Type B pancreatic cell (in vitro differentiated cells): ENCODE data around the gene PRDM7. TPM values are rescaled to one million over a fixed set of nuclear protein-coding genes. Genes with fewer than 3 reads are reported as not detected.
"Not testable (repeated sequence)": the region's sequence is repeated elsewhere in the genome, so short reads cannot be mapped to it uniquely, and the experiment has no call there.

ENCODE experiments used
- DNase-seq: peaks from one replicate; pipeline ENCODE4 v3.0.0; 2021; ENCODE audit warnings: mixed read lengths; ENCODE audit not compliant: unreplicated experiment; ENCODE audit errors: extremely low spot score
- H3K27ac Mint-ChIP-seq: 2 replicates; pipeline ENCODE4 v1.8.0; 2021; ENCODE audit warnings: mild to moderate bottlenecking, mixed read lengths
- H3K27me3 Mint-ChIP-seq: 2 replicates; pipeline ENCODE4 v1.8.0; 2021; ENCODE audit warnings: mixed read lengths
- H3K36me3 Mint-ChIP-seq: 2 replicates; pipeline ENCODE4 v1.8.0; 2021; ENCODE audit warnings: mixed read lengths
- H3K4me1 Mint-ChIP-seq: one replicate; pipeline ENCODE4 v1.8.0; 2021; ENCODE audit warnings: mixed read lengths; ENCODE audit not compliant: unreplicated experiment
- H3K4me3 Mint-ChIP-seq: 2 replicates; pipeline ENCODE4 v1.8.0; 2021; ENCODE audit warnings: mild to moderate bottlenecking, mixed read lengths
- H3K9me3 Mint-ChIP-seq: 2 replicates; pipeline ENCODE4 v1.8.0; 2021; ENCODE audit warnings: mixed read lengths
- CTCF ChIP-seq: fragments of 200-600 bp; sonication (generic); conservative IDR thresholded peaks from 2 replicates; pipeline ENCODE4 v1.5.0; 2021; ENCODE audit warnings: antibody characterized with exemption, mild to moderate bottlenecking
- long read RNA-seq: library from polyadenylated mRNA; unstranded; transcript quantifications from one replicate; pipeline ENCODE4 v2.0.0, GENCODE V29; 2020
- total RNA-seq: library from RNA; stranded (reverse); gene quantifications from 2 replicates; pipeline ENCODE4 v1.2.1, GENCODE V29; 2021; ENCODE audit warnings: low replicate concordance

PRDM7 gene
- not detected in 2 replicates for total RNA-seq
- long read RNA-seq: 0 reads

GRCh38 chr16:90077240-90077756, at the start of gene PRDM7:
PRDM7 (minus strand) TSS chr16:90077331; CDS start chr16:90075910, 1,421 bp downstream.
- Mint-ChIP-seq H3K4me1 (peaks cover 11% of the 10 kb centered on the region), H3K4me3 (peak within 1 kb of the TSS; percentile 95), H3K9me3 (no peaks in the 10 kb centered on the region), H3K27ac (peak within 1 kb of the TSS; percentile 92), H3K36me3 (no peaks in the 10 kb centered on the region), H3K27me3 (peaks cover 57% of the 10 kb centered on the region)
- peak; percentile 95 for DNase-seq
- no peak for TF ChIP-seq CTCF

- H3K9me3 Mint-ChIP-seq, H3K4me1 Mint-ChIP-seq, H3K27me3 Mint-ChIP-seq, DNase-seq, H3K4me3 Mint-ChIP-seq, H3K27ac Mint-ChIP-seq, H3K36me3 Mint-ChIP-seq: not testable (repeated sequence)
Observed at GRCh38 chr16:90121846-90122245, 44.7 kb upstream of the PRDM7 start.

GRCh38 chr16:90107617-90108016, 30.5 kb upstream of the PRDM7 start:
- not testable (repeated sequence) for H3K4me1 Mint-ChIP-seq, H3K9me3 Mint-ChIP-seq, H3K36me3 Mint-ChIP-seq, H3K27ac Mint-ChIP-seq, H3K4me3 Mint-ChIP-seq, DNase-seq
- H3K27me3 Mint-ChIP-seq: peaks cover 19% of the 10 kb centered on the region

DNA sequence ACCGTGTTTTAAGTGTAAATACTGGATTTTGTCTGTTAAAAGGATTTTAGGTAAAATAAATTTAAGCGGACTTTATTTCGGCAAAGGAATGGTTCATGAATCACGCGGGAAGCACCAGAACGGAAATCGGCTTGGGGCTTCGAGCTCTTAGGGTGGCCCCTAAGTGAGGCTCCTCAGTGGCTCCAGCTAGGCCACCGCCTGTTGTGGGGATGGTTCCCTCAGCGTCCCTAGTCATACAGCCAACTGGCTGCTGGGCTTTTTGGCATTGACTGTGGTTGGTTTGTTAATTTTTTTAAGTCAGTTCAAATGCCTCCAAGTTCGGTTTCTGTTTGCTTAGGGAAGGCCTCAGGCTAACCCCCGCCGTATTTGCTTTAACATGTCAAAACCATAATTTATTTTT, 29.9 kb upstream of the PRDM7 start:
- H3K27ac Mint-ChIP-seq, H3K9me3 Mint-ChIP-seq, H3K36me3 Mint-ChIP-seq, H3K4me1 Mint-ChIP-seq, H3K4me3 Mint-ChIP-seq, DNase-seq: not testable (repeated sequence)
- H3K27me3 Mint-ChIP-seq: peaks cover 19% of the 10 kb centered on the region

GRCh38 chr16:90106271-90106670, 29.1 kb upstream of the PRDM7 start:
- not testable (repeated sequence) for H3K36me3 Mint-ChIP-seq, H3K9me3 Mint-ChIP-seq, H3K4me3 Mint-ChIP-seq, H3K4me1 Mint-ChIP-seq, DNase-seq, H3K27ac Mint-ChIP-seq
- peaks cover 22% of the 10 kb centered on the region for H3K27me3 Mint-ChIP-seq
- TF ChIP-seq CTCF: peak; percentile 79

GRCh38 chr16:90104725-90105124, 27.6 kb upstream of the PRDM7 start:
- not testable (repeated sequence) for H3K9me3 Mint-ChIP-seq, H3K27ac Mint-ChIP-seq, H3K36me3 Mint-ChIP-seq, H3K4me3 Mint-ChIP-seq, H3K4me1 Mint-ChIP-seq, DNase-seq
- peaks cover 22% of the 10 kb centered on the region for H3K27me3 Mint-ChIP-seq

DNA sequence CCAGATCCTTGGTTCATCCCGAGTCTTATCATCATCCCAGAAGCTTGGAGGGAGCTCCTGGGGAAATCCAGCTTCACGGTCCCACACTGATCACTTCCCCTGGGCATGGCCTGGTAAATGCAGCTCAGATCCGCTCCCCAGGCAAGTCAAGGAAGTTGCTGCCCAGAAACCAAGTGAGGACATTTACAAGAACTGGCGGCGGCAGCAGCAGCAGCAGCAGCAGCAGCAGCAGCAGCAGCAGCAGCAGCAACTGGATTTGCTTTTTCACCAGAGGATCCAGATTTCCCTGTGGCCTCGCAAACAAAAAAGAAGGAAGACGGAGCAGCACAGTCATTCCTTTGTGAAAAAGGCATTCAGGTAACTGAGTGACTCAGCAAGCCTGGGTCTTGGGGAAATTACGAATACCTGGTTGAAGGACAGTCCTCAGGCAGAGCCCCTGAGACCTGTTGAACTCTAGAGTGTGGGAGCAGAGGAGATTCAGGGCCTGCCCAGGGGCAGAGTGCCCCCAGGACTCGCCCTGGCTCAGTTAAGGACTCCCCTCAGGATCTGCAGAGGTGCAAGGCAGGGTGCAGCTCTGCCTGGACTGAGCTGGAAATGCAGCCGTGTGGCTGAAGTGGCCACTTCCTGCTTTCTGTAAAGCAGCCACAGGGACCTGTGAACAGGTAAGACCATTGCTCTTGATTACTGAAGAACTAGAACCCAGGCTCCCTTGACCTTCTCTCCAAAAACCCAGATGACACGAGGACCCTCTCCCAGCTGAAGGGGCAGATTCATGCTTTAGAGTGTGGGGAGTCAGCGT, 25.2 kb upstream of the PRDM7 start:
- not testable (repeated sequence) for H3K4me3 Mint-ChIP-seq, H3K9me3 Mint-ChIP-seq, H3K27ac Mint-ChIP-seq, DNase-seq, H3K4me1 Mint-ChIP-seq, H3K36me3 Mint-ChIP-seq
- peaks cover 26% of the 10 kb centered on the region for H3K27me3 Mint-ChIP-seq

- DNase-seq: peak; percentile 55
- H3K9me3 Mint-ChIP-seq, H3K4me3 Mint-ChIP-seq, H3K4me1 Mint-ChIP-seq, H3K36me3 Mint-ChIP-seq, H3K27ac Mint-ChIP-seq: not testable (repeated sequence)
- peaks cover 23% of the 10 kb centered on the region for H3K27me3 Mint-ChIP-seq
Observed at GRCh38 chr16:90101332-90101731, 24.2 kb upstream of the PRDM7 start.

GRCh38 chr16:90100790-90101189, 23.7 kb upstream of the PRDM7 start:
- H3K4me1 Mint-ChIP-seq, H3K27ac Mint-ChIP-seq, H3K36me3 Mint-ChIP-seq, H3K9me3 Mint-ChIP-seq, H3K4me3 Mint-ChIP-seq, DNase-seq: not testable (repeated sequence)
- H3K27me3 Mint-ChIP-seq: peaks cover 26% of the 10 kb centered on the region

DNA sequence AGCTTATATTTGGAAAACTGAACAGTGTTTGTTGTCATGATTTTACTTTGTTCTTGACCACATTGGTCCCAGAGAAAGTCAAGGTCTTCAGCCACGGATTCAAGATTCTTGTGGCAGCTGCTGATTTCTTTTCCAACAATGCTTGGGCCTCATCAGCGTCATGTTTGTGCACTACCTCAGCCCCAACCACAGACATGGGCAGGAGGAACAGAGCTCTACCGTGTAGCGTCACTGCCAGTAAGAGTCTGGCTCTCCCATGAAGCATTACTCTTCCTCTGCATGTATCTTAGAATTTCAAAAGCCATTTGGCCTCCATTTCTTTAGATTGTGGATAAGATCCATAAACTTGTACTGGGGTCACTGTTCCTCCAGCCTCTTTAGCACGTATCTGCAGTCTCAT, 23.1 kb upstream of the PRDM7 start:
- peaks cover 22% of the 10 kb centered on the region for H3K27me3 Mint-ChIP-seq
- not testable (repeated sequence) for H3K4me3 Mint-ChIP-seq, H3K9me3 Mint-ChIP-seq, H3K36me3 Mint-ChIP-seq, DNase-seq, H3K27ac Mint-ChIP-seq, H3K4me1 Mint-ChIP-seq

DNA sequence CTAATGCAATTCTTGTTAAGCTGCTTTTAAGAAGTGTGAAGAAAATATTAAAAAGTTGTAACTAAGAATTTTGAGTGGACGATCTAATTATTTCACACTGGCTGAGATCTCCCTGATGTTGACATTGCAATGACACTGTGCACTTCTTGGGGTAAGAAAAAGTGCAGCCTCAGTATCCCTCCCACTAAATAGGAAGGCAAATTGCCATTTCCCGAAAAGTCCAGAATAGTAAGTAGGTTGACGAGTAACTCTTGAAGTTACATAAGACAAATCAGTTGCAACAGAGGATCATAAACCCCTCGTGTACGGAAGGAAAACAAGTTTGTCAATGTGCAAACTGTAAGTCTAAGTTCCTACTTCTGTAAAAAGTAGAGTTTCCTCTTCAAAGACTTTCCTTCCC, 21.8 kb upstream of the PRDM7 start:
- not testable (repeated sequence) for DNase-seq, H3K4me3 Mint-ChIP-seq, H3K4me1 Mint-ChIP-seq, H3K36me3 Mint-ChIP-seq, H3K27ac Mint-ChIP-seq, H3K9me3 Mint-ChIP-seq
- H3K27me3 Mint-ChIP-seq: peaks cover 14% of the 10 kb centered on the region

GRCh38 chr16:90097010-90097684, 20.0 kb upstream of the PRDM7 start:
- not testable (repeated sequence) for H3K4me1 Mint-ChIP-seq, H3K9me3 Mint-ChIP-seq, H3K4me3 Mint-ChIP-seq, H3K27ac Mint-ChIP-seq, H3K36me3 Mint-ChIP-seq
- peaks cover 12% of the 10 kb centered on the region for H3K27me3 Mint-ChIP-seq
- peak; percentile 24 for DNase-seq
